H1 (cell line): ENCODE measurements around the gene ZNF577. TPM values are rescaled to one million over a fixed set of nuclear protein-coding genes. Genes with fewer than 3 reads are reported as not detected.

ENCODE experiments used
- ASH2L ChIP-seq: fragments of 200-600, 300-600 bp; sonication (generic); IDR thresholded peaks from one replicate; pipeline ENCODE4 v1.7.1; 2017; ENCODE audit warnings: low read length
- CREB1 ChIP-seq: IDR thresholded peaks from 2 replicates; pipeline ENCODE4 v1.6.1; 2012; ENCODE audit warnings: inconsistent platforms
- FOSL1 ChIP-seq: IDR thresholded peaks from 2 replicates; pipeline ENCODE4 v1.6.1; 2011; ENCODE audit warnings: mild to moderate bottlenecking, low read depth, low read length, moderate library complexity; ENCODE audit not compliant: insufficient read depth
- KDM4A ChIP-seq: IDR thresholded peaks from one replicate; pipeline ENCODE4 v1.7.1; 2012; ENCODE audit warnings: low read depth, mild to moderate bottlenecking, moderate library complexity, low read length, inconsistent platforms; ENCODE audit not compliant: severe bottlenecking
- KDM5A ChIP-seq: fragments of 200-600 bp; IDR thresholded peaks from 2 replicates; pipeline ENCODE4 v1.7.1; 2012; ENCODE audit warnings: mild to moderate bottlenecking, low read length, inconsistent platforms, mixed read lengths
- PHF8 ChIP-seq: fragments of 200-600 bp; sonication (generic); conservative IDR thresholded peaks from 2 replicates; pipeline ENCODE4 v1.7.1; 2012; ENCODE audit warnings: low read depth, mild to moderate bottlenecking, inconsistent platforms, low read length, moderate library complexity
- POLR2A ChIP-seq, 2 experiments: IDR thresholded peaks; 1 replicate in 1 of 2; 2 replicates in 1 of 2; pipeline ENCODE4 v1.6.1; 2011; ENCODE audit warnings: low read depth in 2 of 2, low read length in 2 of 2, mild to moderate bottlenecking in 2 of 2; ENCODE audit errors: control extremely low read depth in 1 of 2
- RBBP5 ChIP-seq: IDR thresholded peaks from 2 replicates; pipeline ENCODE4 v1.7.1; 2012; ENCODE audit warnings: low read depth, mild to moderate bottlenecking, inconsistent platforms, low read length, moderate library complexity, borderline replicate concordance
- RXRA ChIP-seq: IDR thresholded peaks from 2 replicates; pipeline ENCODE4 v1.6.1; 2011; ENCODE audit warnings: low read depth, mild to moderate bottlenecking, low read length, moderate library complexity; ENCODE audit not compliant: insufficient read depth
- SIRT6 ChIP-seq: IDR thresholded peaks from one replicate; pipeline ENCODE4 v1.7.1; 2012; ENCODE audit warnings: low read length, inconsistent platforms
- SIX5 ChIP-seq: IDR thresholded peaks from 2 replicates; pipeline ENCODE4 v1.6.1; 2011; ENCODE audit warnings: mild to moderate bottlenecking, low read depth, low read length
- SRF ChIP-seq: IDR thresholded peaks from 2 replicates; pipeline ENCODE4 v1.6.1; 2011; ENCODE audit warnings: mild to moderate bottlenecking, low read depth, low read length, moderate library complexity
- TAF1 ChIP-seq: IDR thresholded peaks from 2 replicates; pipeline ENCODE4 v1.6.1; 2011; ENCODE audit warnings: mild to moderate bottlenecking, low read depth, low read length
- TBP ChIP-seq: IDR thresholded peaks from 2 replicates; pipeline ENCODE4 v1.6.1; 2011; ENCODE audit warnings: low read depth, low read length, improper control_type of control experiment
- TCF12 ChIP-seq: IDR thresholded peaks from 2 replicates; pipeline ENCODE4 v1.6.1; 2011; ENCODE audit warnings: low read depth, mild to moderate bottlenecking, low read length
- TEAD4 ChIP-seq: IDR thresholded peaks from 2 replicates; pipeline ENCODE4 v1.6.1; 2012; ENCODE audit warnings: low read depth, low read length, inconsistent platforms, mixed read lengths
- YY1 ChIP-seq: IDR thresholded peaks from 2 replicates; pipeline ENCODE4 v1.6.1; 2011; ENCODE audit warnings: low read depth, mild to moderate bottlenecking, low read length
- ZNF274 ChIP-seq: IDR thresholded peaks from 2 replicates; pipeline ENCODE4 v1.7.0; 2012; ENCODE audit warnings: low read length, borderline replicate concordance; ENCODE audit errors: extremely low read depth
- polyA plus RNA-seq, 7 experiments: library from polyadenylated mRNA; depleted of rRNA in 3 of 7; stranded (reverse) in 5 of 7; unstranded in 2 of 7; fragments of >200 nt in 5 of 7; fragments of 200-250 nt in 2 of 7; gene quantifications; 1 replicate in 5 of 7; 2 replicates in 1 of 7; 4 replicates in 1 of 7; pipeline versions ENCODE4 v1.2.1 to v1.2.3, GENCODE V29; 2011 to 2013; ENCODE audit warnings: missing spikeins in 2 of 7, mixed read lengths in 2 of 7
- total RNA-seq: library from RNA; stranded (reverse); fragmentation: NEBNext Ultra II Directional; extraction: Animal tissue kit (Norgen Biotek cat#: 25700); gene quantifications from 2 replicates; pipeline ENCODE4 v1.2.1, GENCODE V29; 2021
- TF ChIP-seq, protein P1 (sequence below): IDR thresholded peaks from 2 replicates; pipeline ENCODE4 v1.6.1; 2012; ENCODE audit warnings: inconsistent platforms
- TF ChIP-seq, protein P2 (sequence below): IDR thresholded peaks from 2 replicates; pipeline ENCODE4 v1.6.1; 2011; ENCODE audit warnings: low read depth, mild to moderate bottlenecking, low read length; ENCODE audit not compliant: insufficient read depth
- TF ChIP-seq, protein P3 (sequence below): IDR thresholded peaks from 2 replicates; pipeline ENCODE4 v1.6.1; 2012; ENCODE audit warnings: low read length, inconsistent platforms
- TF ChIP-seq, protein P4 (sequence below): IDR thresholded peaks from 2 replicates; pipeline ENCODE4 v1.6.1; 2012; ENCODE audit warnings: inconsistent platforms

ZNF577 gene
- total and polyA plus RNA-seq, 2 of the 8 experiments (the other 6 are each of a cell fraction or from before 2014, with no cell fraction given) = 13.8 to 14.9 TPM

DNA sequence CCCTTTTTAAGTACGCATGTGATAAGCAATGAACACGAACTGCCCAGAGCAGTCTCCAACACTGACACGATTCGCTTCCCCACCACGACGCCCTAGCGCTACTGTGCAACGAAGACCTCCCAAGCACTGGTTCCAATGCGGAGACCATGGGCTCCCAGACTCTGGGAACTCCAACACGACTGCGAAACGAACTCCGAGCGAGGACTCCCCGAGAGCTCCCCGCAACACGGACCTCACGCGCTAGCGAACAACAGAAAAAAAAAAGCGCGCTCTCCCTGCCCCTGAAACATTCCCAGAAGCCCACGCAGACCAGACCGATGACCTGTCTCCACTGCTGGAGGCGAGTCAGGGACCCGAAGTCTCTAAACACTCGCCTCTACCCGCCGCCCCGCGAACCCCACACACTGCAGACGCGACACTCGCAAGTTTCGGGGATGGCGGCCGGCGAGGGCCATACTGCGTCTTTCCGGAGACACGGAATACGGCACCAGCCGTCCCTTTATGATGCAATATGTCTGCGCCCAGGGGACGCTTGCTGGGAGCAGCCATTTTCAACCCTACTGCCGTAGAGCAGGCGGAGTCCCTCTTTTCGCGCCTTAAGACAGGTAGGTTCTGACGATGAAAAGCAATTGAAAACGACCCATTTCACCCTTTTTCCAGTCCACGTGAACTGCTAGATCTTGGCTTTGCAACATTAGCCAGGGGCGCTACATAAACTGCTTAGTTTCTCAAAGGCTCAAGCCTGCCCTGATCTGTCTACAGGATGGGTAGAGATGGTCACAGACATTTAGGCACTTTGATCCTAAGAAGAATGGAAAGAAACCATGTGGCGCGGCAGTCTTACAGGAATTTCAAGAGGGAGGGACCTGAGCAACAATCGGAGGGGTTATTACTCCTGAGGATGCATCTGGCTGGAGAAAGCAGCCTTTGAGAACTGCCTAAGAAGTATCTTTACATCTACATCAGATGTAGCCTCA, at the start of gene ZNF577 (continued):
- TF ChIP-seq SIRT6 (no peak), YY1 (peak; percentile 100), RBBP5 (peak; percentile 93), RXRA (no peak), CREB1 (peak; percentile 97), SIX5 (peak; percentile 44), ZNF274 (no peak), TAF1 (peak; percentile 52), ASH2L (peak; percentile 96), TCF12 (no peak), TBP (peak; percentile 83), SRF (peak; percentile 71), POLR2A (IDR thresholded peaks at IDR 0.05; ENCODE audit: control extremely low read depth in 1 of 2, low read depth in 2 of 2, low read length in 2 of 2) (peak; percentile 81 to 87), KDM4A (peak; percentile 95), KDM5A (peak; percentile 48), PHF8 (peak; percentile 78), TEAD4 (peak; percentile 25), FOSL1 (no peak)
- TF ChIP-seq, protein P1, sequence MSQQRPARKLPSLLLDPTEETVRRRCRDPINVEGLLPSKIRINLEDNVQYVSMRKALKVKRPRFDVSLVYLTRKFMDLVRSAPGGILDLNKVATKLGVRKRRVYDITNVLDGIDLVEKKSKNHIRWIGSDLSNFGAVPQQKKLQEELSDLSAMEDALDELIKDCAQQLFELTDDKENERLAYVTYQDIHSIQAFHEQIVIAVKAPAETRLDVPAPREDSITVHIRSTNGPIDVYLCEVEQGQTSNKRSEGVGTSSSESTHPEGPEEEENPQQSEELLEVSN = peak; percentile 79
- TF ChIP-seq, protein P2, sequence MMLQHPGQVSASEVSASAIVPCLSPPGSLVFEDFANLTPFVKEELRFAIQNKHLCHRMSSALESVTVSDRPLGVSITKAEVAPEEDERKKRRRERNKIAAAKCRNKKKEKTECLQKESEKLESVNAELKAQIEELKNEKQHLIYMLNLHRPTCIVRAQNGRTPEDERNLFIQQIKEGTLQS = peak; percentile 91
- TF ChIP-seq, protein P3, sequence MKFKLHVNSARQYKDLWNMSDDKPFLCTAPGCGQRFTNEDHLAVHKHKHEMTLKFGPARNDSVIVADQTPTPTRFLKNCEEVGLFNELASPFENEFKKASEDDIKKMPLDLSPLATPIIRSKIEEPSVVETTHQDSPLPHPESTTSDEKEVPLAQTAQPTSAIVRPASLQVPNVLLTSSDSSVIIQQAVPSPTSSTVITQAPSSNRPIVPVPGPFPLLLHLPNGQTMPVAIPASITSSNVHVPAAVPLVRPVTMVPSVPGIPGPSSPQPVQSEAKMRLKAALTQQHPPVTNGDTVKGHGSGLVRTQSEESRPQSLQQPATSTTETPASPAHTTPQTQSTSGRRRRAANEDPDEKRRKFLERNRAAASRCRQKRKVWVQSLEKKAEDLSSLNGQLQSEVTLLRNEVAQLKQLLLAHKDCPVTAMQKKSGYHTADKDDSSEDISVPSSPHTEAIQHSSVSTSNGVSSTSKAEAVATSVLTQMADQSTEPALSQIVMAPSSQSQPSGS = peak; percentile 78
- TF ChIP-seq, protein P4, sequence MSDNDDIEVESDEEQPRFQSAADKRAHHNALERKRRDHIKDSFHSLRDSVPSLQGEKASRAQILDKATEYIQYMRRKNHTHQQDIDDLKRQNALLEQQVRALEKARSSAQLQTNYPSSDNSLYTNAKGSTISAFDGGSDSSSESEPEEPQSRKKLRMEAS = peak; percentile 45
